Limb (tissue), 2 donors: ENCODE results near the gene ADAMTS14.

Experiments
- DNase-seq, 2 donors: peaks; one replicate each; pipeline ENCODE4 v3.0.0-alpha.2; 2016; ENCODE audit errors: extremely low spot score in 2 of 2

The ADAMTS14 gene

DNA sequence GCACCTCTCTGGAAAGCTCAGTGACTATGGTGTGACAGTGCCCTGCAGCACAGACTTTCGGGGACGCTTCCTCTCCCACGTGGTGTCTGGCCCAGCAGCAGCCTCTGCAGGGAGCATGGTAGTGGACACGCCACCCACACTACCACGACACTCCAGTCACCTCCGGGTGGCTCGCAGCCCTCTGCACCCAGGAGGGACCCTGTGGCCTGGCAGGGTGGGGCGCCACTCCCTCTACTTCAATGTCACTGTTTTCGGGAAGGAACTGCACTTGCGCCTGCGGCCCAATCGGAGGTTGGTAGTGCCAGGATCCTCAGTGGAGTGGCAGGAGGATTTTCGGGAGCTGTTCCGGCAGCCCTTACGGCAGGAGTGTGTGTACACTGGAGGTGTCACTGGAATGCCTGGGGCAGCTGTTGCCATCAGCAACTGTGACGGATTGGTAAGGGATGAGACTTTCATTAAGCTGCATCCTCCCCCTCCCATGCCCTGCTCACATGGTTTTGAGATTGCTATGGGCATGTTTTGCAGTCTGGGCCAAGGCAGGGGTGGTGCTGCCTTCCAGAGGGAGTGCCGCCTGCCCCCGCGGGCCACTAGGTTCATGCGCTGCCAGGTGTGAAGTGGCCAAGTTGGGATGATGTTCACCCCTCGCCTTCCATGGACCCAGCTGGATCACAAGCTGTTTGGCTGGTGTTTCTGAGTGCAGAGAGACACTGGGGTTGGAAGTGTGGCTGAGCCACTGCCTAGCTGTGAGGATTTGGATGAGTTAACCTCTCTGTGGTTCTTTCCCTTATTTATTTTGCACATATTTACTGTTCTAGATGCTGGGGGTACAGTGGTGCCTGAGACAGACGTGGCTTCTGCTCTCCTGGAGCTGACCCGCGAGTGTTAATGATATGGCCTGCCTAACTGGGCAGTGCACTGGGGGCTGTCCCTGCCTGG lies 2.5 kb downstream of the ADAMTS14 start:
- DNase-seq = no peak

DNA sequence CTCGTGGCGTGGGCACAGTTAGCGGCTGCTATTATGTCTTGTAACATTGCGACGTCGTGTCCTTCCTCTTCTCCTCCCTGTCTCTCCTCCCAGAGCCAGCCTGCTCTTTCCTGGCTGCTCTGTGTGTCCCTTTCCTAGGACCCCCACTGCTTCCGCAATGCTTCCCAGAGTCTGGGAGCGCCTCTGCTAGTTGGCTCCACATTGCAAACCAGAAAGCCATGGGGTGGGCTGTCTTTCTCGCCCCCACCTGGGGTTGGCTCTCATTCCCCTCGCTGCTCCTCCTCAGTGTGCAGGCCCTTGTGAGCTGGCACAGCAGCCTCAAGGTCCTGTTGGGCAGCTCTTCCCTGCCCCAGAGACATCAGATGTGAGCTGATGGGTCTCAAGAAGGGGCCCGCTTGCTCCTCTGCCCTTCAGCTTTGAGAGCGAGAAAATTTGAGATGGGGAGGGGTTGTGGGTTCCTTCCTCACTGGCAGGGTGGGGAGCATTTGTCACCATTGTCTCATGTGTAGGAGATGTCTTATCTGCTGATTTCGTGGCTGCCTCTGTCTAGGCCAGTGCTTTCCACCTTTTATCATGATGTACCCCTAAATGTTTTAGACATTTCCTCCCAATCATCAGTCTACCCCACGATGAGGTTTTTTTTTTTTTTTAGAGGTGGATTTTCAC lies 3.3 kb downstream of the ADAMTS14 start:
- no peak for DNase-seq

DNA sequence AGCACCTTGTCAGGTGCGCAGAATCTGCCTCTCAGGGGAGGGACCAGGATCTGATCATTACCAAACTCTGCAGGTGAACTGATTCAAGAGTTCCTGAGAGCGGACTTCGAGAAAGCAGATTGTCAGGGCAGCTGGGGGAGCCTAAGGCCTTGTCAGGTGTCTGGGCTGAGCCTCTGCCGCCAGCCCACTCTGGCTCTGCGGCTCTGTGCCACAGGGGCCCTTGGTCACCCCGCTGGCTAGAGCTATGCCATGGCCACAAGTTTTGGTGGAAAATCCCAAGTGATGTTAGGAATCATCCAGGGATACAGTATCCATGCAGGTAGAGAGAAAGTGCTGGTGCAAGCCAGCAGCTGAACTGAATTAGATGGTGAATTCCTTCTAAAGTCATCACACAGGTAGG lies 4.2 kb downstream of the ADAMTS14 start:
- DNase-seq = no peak

DNA sequence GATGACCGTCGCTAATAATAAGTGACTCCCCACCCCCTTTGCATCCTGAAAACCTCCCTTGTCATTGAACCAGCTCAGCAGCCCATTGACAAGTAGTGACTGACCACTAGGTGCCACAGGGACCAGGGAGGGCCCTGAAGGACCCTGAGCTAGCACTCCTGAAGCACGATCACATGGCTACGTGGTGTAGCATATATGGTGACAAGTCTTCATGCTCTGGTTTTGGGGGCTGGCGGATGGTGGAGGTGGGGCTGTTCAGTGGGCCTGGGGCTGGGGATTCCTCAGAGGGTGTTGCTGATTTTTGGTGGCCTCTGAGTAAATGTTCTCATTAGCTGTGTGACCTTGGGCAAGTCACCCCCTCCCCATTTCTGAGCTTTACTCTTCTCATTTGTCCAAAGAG lies 4.7 kb downstream of the ADAMTS14 start:
- DNase-seq = no peak

DNA sequence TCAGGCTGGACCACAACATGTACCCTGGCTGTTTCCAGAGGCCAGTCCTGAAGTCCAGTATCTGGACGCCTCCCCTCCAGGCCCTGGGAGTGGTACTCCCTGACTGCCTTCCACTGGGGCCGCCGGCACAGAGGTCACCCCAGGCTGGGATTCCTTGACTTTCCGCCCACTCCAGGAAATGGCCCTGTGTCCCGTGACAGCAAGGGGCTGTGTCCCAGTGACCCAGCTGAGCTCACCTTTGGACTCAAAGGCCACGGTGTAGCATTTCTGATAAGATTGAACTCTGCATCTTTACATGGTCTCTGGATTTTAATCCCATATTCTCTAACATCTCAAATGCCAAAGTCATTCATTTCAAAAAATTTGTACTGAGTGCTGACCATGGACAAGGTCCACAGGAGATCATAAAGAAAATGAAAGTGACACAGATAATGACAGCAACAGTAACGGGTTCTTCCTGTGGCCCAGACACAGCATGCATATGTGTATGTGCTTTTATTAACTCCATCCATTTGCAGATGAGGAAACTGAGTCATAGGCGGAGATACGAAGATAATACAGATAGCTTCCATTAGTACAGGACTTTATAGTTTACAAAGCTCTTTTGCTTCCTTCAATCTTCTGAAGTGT lies 5.4 kb downstream of the ADAMTS14 start:
- DNase-seq = no peak

DNA sequence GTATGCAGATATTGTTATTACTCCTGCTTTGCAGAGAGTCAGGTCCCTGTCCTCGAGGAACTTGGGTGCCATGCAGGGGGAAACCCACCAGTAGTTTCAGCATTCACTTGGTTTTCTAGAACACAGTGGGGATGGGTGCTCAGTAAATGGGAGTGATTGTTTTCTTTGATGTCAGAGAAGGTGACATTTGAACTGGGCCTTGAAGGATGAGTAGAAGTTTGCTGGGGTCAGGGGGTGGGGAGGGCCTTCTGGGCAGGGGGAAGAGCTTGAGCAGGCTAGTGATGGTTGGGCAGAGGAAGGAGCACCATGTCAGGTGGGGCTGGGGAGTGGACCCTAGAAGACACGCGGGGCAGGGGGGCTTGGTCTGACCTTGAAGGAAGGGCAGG lies 5.9 kb downstream of the ADAMTS14 start:
- no peak for DNase-seq

DNA sequence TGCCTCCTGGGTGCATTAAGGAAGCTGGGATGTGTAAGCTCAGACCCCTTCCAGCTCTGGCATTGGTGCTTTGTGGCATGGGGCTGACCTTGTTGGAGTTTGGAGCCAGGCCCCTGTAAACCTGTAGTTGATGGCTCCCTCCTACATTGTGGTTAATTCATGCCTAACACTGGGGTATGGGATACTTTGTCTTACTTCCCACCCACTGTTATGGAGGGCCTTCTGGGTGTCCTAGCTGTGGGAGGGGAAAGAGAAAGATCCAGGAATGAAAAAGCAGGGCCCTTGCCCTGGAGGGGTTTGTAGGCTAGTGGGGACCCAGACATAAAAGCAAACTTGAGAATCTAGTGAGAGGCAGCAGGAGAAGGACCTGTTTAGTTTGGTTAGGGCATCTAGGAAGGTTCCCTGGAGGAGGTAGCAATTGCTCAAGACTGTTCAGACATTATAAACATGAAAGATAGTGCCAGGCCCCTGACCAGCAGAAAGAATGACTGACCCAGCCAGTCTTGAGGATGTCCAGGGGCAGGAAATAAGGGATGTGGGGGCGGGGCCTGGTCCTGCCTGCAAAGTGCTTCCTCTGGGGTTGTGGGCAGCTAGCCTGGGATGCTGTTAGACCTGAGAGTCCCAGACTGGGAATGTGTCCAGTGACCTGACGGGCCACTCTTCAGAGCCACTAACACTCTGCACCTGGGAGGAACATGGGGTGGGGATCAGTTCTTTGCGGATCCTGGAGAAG lies 6.6 kb downstream of the ADAMTS14 start:
- DNase-seq = no peak

DNA sequence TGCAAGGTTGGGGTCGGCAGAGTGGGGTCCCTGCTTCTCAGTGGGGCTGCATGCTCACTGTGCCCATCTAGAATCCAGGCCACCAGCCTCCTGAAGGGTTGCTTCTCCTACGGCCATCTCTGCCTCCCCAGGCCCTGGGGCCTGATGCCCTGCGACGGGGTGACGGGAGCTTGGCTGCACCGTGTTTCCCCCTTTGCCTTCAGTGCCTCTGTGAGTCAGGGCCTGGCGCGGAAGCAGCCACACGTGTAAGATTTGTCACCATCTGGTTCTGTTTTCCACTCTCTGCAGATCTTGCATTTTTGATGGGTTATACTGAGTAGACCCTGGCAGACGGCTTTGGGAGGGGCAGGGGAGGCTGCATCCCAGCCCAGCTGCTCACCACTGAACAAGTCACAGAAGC lies 7.2 kb downstream of the ADAMTS14 start:
- peak; percentile 70 to 78 for DNase-seq

DNA sequence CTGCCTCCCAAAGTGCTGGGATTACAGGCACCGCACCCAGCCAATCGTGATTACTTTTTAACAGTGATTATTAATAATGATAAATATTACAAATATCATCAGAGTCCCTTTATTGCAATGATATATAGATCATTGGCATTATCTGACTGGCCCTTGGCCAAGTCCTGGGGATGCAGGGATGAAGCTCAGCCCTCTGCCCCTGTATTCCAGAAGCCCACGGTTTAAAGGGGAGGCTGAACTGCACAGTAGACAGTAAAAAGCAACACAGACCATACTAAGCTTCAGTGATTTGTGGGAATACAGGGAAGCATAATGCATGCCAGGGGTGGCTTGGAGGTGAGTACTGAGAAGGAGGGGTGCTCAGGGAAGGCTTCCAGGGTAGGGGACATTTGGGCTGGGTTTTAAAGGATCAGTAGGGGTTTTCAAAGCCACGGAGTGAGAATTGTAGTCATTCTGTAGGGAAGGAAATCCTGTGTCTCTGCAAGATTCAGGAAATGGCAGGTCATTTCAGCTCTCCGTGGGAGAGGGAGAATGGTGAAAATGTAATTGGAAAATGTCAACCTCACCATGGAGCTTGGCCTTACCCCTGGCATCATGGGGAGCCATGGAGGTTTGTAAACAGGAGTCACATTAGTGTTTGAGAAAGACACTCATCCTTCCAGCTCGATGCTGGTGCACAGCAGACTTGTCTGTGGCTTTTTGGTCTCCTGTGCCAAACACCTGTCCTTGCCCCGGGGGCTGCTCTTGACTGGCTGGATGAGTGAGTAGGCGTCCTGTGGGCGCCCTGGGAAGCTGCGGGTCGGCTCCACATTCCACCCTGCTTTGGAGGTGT lies 8.8 kb downstream of the ADAMTS14 start:
- DNase-seq = no peak

DNA sequence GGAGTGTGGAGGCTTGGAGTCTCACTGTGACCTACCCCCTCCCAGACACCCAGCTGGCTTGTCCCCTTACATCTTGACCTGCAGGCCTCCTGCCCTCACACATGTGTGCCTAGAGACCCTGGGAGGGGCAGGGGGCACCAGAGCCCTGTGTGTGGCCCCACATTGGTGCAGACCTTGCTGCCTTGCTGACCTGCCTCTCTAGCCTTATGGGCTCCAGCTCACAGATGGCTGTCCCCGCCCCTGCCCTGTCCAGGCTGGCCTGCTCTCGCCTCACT lies 9.4 kb downstream of the ADAMTS14 start:
- DNase-seq = no peak

DNA sequence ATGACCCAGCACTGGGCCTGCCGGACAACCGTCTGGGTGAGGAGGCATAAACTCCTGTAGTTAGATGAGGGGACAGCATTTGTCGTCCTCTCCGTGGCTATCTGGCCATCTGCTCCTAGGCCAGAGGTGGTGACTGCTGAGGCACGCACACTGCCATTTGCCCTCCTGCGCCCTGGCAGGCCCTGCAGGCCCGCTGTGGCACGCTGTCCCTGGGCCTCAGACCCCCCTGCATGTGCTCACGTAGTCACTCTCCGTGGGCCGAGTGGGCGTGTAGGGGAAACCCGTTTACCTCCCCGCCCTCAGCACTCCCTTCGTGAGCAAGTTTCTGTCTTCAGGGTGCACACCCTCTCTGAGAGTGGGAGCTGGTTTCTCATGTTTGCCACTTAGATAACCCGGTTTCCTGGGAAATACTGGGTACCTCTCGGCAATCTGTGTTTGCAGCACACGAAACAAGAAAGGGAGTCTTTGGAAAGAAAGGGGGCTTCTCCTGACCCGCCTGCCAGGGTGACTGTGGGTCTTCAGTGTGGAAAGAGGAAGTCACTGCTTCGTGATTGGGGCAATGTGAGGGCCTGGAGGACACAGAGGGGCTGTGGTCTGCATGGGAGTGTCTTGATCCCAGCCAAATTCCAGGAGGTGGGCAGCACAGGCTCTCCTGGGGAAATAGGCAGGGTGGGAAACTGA lies 10.8 kb downstream of the ADAMTS14 start:
- DNase-seq = no peak

DNA sequence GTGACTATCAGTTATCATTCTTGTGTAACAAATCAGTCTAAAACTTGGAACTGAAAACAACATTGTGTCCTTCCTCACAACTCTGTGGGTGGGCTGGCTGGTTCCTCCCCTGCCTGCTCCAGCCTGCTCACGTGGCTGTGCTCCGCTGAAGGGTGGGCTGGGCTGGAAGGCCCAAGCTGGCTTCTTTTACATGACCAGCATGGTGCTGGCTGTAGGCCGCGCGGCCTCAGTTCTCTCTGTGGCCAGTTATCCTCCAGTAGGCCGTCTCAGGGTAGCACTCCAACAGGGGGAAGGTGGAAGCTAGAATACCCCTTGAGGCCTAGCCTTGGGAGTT lies 11.3 kb downstream of the ADAMTS14 start:
- DNase-seq = no peak

DNA sequence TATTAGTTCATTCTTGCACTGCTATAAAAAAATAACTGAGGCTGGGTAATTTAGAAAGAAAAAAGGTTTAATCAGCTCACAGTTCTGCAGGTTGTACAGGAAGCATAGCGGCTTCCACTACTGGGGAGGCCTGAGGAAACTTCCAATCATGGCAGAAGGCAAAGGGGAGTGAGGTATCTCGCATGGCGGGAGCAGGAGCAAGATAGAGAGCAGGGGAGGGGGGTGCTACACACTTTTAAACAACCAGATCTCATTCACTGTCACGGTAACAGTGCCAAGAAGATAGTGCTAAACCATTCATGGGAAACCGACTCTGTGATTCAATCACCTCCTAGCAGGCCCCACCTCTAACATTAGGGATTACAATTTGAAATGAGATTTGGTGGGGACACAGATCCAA lies 11.6 kb downstream of the ADAMTS14 start:
- DNase-seq = no peak

DNA sequence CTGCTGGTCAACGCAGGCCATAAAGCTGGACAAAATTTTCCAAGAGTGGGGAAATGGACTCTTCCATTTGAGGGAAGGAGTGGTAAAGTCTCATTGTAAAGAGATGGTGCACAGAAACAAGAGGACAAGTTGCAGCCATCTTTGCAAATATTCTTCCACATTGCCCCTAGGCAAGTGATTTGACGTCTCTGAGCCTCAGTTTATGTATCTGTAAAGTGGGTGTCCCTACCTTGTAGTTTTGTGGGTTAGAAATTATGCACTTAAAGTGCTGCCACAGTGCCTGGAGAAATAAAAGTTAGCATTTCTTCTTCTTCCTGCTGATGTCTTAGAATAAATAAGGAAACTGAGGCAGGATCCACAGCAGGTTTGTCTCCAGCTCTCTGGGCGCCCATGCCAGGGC lies 12.1 kb downstream of the ADAMTS14 start:
- no peak for DNase-seq

DNA sequence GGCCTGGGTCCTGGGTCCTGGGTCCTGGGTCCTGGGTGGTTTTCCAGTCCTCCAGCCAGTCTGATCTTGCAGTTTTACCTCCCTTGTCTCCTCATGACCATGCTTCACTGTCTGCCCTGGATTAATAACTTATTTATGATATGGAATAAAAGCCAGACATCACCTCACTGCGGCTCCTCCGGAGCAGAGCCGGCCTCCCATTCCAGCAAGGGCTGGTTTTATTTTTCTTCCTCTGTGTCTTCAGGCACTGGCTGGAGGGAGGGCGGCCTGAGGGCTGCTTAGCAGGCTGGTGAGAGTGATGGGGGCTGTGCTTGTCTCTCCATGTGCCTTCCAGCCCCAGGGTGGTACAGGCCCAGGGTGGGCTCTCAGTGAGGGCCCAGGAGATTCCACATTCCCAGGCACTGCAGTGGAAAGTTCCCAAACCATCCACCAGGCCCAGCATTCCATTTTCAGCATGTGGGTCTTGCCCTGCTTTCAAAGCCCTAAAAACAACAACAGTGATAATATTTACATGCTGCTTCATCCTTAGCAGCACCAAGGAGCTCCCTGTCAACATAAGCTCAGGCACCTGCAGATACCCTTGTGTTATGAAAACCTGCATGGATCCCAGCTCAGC lies 12.6 kb downstream of the ADAMTS14 start:
- DNase-seq = no peak

DNA sequence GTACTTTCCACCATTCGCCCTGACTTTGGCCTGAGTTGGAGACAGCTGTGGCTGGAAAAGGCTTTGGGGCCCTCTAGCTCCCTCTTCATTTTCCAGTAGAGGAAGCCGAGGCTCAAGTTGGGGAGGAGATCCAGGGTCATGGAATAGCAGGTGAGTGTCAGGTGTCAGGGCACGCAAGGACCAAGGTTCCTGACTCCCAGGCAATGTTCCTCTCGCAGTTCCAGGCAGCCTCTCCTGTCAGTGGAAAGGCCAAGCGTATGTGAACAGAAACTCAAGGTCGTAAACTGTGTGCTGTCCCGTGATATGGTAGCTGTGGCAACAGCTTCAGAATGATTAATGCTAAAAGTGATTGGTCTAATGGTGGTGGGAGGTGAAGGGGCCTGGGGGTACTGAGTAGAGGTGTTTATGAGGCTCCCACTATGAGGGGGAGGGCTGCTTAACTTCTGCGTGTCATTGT lies 13.2 kb downstream of the ADAMTS14 start:
- no peak for DNase-seq

DNA sequence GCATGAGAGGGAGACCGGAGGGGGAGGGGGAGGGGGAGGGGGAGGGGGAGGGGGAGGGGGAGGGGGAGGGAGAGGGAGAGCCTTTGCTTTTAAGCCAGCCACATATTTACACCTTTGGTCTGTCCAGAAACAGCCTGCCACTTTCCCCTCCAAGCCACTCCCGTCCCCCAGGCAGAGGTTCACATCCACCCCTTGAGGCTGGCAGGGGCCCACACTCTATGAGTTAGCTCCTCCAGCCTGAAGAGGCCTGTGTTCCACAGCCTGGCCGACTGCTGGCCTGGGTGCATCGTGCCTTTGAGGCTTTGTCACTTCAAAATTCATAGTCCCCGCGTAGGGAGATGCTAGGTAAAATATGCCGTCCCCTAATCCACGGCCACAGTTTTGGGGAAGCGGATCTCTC lies 16.5 kb downstream of the ADAMTS14 start:
- DNase-seq = no peak

DNA sequence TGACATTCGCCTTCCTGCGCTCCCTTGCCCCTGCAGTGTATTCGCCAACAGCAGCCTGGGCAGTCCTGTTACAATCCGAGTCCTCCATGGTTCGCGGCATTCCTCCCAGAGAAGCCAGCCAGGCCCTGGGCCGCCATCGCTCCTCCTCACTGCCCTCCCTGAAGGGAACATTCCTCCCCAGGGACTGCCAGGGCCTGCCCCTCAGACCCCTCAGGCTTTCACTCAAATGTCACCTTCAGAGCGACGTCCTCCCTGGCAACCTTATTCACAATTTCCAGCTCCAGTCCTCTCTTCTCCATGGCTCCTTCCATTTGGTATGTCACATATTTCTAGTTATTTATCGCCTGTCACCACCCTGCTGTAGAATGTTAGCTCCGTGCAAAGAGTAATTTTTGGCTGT lies 17.4 kb downstream of the ADAMTS14 start:
- DNase-seq = no peak

DNA sequence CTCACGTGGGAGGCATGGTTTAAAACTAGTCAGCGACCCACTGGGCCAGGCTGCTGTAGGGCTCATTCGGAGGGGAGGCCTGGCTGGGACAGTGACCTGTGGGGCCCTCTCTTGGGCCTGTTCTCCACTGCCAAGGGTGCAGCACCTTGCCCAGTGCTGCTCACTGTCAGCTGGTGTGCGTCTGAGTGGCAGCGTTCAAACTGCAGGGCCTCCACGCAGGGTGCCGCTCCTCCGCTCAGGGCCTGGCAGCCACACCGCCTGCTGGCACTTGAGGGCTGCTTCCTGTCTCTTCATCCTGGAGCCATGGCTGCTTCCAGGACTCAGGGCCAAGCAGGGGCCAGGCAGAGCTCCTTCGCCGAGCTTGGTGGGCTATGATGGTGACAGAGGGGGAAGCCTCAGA lies 18.3 kb downstream of the ADAMTS14 start:
- DNase-seq = no peak

DNA sequence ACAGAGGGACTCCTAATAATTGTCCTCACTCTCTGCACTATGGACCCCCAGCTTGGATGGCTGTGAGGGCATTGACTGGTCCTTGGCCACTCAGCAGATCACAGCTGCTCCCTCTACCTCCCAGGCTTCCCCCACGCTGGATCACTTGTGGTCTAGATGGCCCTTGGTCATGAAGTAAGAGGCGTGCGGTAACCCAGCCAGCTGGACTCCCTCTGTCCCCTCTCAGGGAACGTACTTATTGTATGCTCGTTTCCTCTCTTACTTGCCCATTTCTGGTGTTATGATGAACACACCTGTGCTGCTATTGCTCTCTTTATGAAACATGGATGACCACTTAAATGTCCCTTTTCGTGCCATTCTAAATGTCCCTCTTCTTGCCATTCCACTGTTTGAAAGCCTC lies 19.3 kb downstream of the ADAMTS14 start:
- DNase-seq = no peak
